D341Med (cell line): ENCODE measurements around the gene RASGRF1.

ENCODE experiments used
- DNase-seq: peaks from one replicate; pipeline ENCODE4 v3.0.0; 2012; ENCODE audit warnings: low spot score

Gene RASGRF1

DNA sequence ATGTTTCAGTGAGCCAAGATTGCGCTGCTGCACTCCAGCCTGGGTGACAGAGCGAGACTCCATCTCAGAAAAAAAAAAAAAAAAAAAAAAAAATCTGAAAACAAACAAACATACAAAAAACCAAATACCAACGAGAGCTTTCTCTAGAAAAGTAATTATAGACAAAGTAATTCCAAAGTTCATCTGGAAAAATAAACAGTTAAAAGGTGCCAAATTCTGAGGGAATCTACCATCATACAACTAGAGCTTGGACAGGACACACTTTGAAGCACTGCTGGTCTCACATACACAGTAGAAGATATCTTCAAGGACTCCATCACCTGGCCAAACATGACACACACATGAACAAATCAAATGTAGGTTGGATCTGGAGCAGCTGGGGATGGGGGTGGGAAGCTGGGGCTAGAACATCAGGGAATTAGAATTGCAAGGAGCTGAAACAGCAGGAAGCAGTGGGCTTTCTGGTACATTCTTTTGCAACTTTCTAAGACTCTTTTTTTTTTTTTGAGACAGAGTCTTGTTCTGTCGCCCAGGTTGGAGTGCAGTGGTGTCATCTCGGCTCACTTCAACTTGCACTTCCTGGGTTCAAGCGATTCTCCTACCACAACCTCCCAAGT, 104.6 kb downstream of the RASGRF1 start:
- DNase-seq, result no peak

GRCh38 chr15:78984041-78984440, 106.5 kb downstream of the RASGRF1 start:
- DNase-seq, result no peak

DNA sequence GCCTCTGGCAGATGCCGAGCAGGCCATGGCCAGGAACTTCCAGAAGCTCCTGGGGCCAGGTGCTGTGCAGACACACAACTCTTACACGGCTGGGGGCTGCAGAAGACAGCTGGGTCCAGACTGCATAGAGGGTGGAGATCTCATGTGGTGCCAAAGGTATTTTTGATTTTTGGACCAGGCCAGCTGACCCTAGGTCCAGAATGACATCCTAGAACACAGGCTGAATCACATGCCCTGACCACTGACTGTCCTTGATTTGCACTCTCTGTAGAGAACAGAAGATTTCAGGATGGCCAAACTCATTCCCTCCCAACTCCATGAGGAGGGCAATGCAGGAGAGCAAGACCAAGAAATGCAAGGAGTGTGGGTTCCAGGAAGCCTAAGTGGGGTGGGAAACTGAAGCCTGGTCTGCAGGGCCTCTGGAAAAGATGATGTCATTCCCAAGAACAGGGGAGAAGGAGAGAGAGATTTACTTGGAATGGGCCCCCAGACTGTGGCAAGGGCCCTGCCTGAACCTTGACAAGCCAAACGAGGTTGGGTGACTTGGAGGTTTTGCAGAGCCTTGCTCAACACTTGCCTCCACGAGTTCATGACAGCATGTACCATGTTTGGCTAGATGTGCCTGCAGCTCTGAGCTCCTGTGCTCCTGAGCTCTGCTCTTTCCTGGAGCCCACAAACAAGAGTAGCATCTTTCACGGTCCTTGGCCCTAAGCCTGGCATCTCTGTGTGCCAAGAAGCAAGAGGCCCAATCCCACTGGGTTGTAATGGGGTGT, 107.2 kb downstream of the RASGRF1 start:
- no peak for DNase-seq

GRCh38 chr15:78982736-78983135, 107.8 kb downstream of the RASGRF1 start:
- DNase-seq, result no peak

DNA sequence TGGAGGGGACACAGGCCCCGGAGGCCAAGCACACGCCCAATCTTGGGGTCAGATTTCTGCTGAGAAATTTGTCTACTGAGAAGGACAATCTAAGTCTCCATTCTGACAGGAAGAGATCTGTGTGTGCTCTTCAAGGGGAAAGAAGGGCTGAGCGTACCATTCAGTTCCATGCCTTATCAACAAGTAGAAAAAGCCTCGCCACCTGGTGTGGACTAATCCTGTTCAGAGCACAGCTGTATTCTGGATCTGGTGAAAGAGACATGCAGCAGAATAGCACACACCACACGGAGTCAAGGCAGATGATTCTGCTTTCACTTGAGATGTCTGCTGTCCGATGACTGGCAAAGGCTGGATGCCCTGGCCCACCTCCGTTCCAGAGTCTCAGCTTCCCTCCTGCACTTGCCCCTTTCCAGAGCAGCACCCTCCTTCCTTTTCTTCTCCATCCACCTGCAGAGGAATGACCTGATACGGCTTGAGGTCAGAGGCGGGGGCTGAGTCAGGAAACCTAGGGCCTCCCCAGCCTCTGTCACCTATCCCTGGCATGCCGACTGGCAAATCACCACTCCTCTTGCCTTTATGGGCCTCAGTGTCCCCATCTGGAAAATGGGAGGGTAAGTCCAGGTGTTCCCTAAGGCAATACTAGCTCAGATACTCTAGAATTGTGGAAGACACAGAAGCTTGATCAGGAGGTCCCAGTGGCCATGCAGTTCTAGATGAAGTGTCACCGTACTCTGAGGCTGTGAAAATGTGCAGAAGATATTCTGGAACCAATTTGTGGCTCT, 108.9 kb downstream of the RASGRF1 start:
- no peak for DNase-seq

GRCh38 chr15:78979456-78980320, 110.9 kb downstream of the RASGRF1 start:
- DNase-seq, result peak; percentile 79

DNA sequence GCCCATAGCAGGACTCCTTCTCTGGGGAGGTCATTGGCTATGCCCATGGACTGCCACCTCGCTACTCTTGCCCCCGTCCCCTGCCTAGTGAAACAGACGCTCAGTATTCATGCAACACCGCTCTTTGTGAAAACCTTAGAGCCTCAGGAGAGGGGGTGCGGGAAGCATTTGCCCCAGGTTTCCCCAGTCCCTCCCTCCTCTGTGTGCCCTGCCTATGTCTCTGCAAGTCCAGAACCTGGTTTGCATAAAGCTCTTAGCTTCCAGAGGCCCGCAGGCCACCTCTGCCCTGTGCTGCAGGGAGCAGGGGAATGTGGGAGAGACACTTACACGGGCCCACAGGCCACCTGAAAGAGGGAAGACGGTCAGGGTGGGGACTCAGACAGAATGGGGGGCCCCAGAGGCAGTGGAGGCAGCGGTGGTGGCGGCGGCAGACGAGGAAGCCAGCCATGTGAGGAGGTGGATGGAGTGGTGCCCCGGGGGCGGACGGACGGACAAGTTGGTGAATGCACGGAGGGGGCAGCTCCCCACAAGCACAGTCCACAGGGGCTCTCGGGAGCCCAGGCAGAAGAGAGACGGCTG, 111.9 kb downstream of the RASGRF1 start:
- no peak for DNase-seq

GRCh38 chr15:78977591-78978347, 112.8 kb downstream of the RASGRF1 start:
- DNase-seq, result no peak

DNA sequence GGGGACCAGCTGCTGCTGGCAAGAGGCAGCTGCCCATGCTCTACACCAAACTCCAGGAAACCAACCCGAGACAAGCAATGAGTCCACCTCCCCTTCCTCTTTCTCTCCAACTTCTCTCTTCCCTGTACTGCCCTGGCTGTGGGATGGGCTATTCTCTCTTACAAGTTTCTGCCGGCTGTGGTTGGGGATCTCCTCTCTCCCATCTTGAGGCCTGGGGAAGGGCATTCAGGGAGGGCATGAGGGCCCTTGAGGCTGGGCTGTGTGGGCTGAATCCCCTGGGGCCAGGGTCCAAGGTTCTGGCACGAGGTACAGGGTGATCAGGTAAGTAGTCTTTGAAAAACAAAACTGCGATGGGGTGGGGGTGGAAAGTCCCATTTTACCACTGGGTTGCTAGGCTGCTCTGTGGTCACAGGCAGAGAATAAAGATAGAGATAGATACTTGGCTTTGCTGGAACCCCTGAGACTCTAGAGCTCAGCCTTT, 113.4 kb downstream of the RASGRF1 start:
- DNase-seq, result no peak

- no peak for DNase-seq
These were observed 113.9 kb downstream of the RASGRF1 start for GRCh38 chr15:78976691-78977090.

DNA sequence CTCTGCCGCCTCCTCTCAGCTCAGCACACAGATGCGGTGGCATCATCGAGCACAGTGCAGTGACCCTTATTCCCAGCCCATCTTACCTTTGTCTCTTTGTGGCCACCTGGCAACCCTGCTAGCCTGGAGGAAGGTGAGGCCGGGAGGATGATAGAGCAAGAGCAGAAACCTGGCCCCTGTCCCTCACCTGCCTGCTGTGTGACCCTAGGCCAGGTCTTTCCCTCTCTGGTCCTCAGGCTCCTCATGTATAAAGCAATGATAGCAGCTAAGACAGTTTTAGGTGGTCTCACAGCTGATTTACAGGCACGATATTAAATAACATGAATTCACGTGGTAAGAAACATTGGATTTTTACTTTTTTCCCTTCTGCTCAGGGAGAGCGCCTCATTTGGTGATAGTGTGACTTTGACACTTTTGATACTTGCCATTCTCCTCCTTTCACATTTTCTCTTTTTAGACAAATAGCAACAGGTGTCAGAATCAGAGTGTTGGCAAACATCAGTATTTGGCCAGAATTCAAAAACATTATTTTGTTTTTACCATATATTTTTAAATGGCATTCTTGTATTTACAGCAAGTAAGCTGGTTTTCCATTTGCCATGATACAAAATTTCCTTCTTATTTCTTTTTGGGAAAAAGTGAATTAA, 116.2 kb downstream of the RASGRF1 start:
- DNase-seq, result no peak

GRCh38 chr15:78969687-78970349, 120.8 kb downstream of the RASGRF1 start:
- DNase-seq, result no peak

- no peak for DNase-seq
These were observed 121.9 kb downstream of the RASGRF1 start for GRCh38 chr15:78968539-78969271.

DNA sequence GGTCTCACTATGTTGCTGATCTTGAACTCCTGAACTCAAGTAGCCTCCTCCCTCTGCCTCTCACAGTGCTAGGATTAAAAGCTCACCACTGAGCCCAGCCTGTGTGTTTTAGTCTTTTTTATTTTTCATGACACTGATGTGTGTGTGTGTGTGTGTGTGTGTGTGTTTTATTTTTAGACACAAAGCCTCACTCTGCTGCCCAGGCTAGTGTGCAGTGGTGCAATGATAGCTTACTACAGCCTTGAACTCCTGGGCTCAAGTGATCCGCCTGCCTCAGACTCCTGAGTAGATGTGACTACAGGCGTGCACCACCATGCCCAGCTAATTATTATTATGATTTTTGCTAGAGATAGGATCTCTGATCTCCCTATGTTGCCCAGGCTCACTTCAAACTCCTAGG, 122.5 kb downstream of the RASGRF1 start:
- DNase-seq, result no peak

DNA sequence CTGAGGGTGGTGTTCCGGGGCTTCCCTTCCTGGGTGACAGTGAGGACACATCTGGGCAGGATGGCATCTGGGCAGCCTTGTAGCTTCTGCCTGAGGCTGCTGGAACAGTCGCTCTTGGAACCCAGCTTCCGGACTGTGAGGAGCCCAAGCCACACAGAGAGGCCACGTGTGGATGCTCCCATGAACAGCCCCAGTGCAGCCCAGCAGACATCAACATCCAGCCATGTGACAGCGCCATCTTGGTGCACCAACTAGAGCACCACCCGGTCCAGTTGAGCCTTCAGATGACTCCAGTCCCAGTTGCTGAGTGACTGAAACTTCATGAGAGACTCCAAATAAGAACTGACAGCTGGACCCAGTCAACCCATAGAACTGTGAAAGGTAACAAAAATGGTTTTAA, 130.3 kb downstream of the RASGRF1 start:
- no peak for DNase-seq

DNA sequence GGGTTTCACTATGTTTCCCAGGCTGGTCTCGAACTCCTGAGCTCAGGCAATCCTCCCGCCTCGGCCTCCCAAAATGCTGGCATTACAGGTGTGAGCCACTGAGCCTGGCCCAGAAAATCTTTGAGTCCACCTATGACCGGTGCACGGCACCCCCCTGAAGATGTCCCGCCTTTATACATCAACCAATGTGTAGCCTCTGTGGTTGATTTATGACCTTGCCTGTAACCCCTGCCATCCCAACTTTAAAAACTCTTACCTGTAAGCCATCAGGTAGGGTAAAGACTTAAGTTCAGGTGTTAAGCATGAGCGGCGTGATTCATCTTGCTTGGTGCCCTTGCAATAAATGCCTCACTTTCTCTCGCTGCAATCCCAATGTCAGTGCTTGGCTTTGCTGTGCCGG, 131.2 kb downstream of the RASGRF1 start:
- no peak for DNase-seq

DNA sequence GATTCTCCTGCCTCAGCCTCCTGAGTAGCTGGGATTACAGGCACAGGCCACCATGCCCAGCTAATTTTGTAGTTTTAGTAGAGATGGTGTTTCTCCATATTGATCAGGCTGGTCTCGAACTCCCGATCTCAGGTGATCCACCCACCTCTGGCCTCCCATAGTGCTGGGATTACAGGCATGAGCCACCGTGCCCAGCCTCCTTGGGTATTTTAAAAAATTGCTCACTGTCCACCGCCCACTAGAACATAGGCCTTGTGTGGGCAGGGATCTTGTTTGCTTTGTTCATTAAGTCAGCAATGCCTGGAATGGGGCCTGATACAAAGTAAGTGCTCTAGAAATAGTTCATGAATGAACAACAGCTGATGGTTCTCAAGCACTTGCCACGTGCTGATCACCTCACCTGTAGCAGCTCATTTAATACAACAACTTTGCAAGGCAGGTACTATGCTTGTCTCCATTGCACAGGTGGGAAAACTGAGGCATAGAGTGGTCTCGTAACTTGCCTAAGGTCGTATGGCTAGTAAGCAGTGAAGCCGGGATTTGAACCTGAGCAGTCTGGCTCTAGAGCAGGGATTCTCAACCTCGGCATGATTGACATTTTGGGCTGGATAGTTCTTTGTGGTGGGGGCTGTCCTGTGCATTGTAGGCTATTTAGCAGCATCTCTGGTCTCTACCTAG, 133.0 kb downstream of the RASGRF1 start:
- DNase-seq, result no peak

- no peak for DNase-seq
These were observed 133.6 kb downstream of the RASGRF1 start for GRCh38 chr15:78956937-78957336.
